Measurements from ENCODE around the gene PGC. TPM values are rescaled to one million over a fixed set of nuclear protein-coding genes. Genes with fewer than 3 reads are reported as not detected.

PGC gene
- total RNA-seq, 6 donors from 2014 or later: 241 to 4,380 (median 659) TPM

DNA sequence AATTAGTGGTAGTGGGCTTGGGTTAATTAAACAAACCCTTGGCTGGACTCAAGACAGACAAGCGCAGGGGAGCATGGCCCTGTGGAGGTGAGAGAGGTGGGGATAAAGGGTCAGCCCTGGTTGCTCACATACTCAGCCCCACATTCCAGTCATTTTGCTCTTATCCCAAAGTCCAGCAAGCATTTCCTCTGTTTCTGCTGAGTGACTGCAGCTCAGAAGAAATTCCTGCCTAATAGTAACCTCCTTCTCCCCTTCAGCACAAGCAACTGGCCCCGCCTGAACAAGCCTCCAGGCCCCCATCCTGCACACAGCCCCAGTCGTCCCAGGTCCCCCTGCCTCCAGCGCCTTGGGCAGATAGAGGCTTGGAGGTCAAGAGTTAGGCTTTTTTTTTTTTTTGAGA is 8.2 kb downstream of the PGC start:
- Histone ChIP-seq H3K4me1 (peaks cover 6 to 19% (median 14%) of the 10 kb centered on the region in 4 donors), H3K9me3 (no peaks in the 10 kb centered on the region), H3K36me3 (no peaks in the 10 kb centered on the region), H3K4me3 (no peak overlapping the region), H3K27me3 (no peaks in the 10 kb centered on the region), H3K27ac (no peak overlapping the region)
- WGBS, 2 donors: 87 to 94% methylated on average over 4 of the region's 4 CpGs
- TF ChIP-seq EP300 (IDR thresholded peaks at IDR 0.05): no peak
- TF ChIP-seq POLR2AphosphoS5 (IDR thresholded peaks at IDR 0.05): no peak
- TF ChIP-seq POLR2A (IDR thresholded peaks at IDR 0.05): no peak
- TF ChIP-seq, protein P1, sequence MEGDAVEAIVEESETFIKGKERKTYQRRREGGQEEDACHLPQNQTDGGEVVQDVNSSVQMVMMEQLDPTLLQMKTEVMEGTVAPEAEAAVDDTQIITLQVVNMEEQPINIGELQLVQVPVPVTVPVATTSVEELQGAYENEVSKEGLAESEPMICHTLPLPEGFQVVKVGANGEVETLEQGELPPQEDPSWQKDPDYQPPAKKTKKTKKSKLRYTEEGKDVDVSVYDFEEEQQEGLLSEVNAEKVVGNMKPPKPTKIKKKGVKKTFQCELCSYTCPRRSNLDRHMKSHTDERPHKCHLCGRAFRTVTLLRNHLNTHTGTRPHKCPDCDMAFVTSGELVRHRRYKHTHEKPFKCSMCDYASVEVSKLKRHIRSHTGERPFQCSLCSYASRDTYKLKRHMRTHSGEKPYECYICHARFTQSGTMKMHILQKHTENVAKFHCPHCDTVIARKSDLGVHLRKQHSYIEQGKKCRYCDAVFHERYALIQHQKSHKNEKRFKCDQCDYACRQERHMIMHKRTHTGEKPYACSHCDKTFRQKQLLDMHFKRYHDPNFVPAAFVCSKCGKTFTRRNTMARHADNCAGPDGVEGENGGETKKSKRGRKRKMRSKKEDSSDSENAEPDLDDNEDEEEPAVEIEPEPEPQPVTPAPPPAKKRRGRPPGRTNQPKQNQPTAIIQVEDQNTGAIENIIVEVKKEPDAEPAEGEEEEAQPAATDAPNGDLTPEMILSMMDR (IDR thresholded peaks at IDR 0.05): no peak
- DNase-seq: no peak
- ATAC-seq (ENCODE audit: low FRiP score in 2 of 2): no peak

DNA sequence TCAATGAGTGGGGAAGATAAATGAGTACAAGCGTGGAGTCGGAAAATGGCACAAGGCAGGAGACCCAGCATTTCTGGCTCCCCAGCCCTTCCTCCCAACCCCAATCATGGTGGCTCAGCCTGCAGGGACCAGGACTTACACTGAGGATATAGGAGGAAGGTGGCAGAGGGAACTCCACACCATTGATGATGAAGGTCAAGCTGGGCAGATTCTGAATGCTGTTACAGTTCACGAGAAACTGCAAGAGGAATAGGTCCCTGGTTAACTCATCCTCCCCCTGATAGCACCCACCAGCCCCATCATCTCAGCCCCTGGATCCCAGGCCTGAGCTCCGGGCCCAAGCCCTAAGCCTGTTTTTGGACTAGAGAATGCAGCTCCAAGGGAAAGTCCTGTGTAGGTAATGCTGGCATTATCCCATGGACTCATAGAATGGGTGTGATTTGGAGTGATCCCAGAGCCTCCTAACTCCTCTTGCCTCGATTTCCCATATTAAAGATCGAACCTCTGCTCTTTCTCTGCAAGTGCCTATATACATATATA is 9.5 kb downstream of the PGC start:
- Histone ChIP-seq H3K36me3 (no peaks in the 10 kb centered on the region), H3K27me3 (no peaks in the 10 kb centered on the region), H3K4me1 (peaks cover 19 to 33% (median 25%) of the 10 kb centered on the region in 4 donors), H3K4me3 (no peak overlapping the region), H3K9me3 (no peaks in the 10 kb centered on the region), H3K27ac (no peak overlapping the region)
- 93 to 94% methylated on average over 5 to 6 of the region's 6 CpGs for WGBS, 2 donors
- ATAC-seq (ENCODE audit: low FRiP score in 2 of 2) (no peak), DNase-seq (no peak)
- TF ChIP-seq EP300 (IDR thresholded peaks at IDR 0.05): no peak
- TF ChIP-seq, protein P1 (IDR thresholded peaks at IDR 0.05): no peak
- TF ChIP-seq POLR2A (IDR thresholded peaks at IDR 0.05): no peak
- no peak for TF ChIP-seq POLR2AphosphoS5 (IDR thresholded peaks at IDR 0.05)

DNA sequence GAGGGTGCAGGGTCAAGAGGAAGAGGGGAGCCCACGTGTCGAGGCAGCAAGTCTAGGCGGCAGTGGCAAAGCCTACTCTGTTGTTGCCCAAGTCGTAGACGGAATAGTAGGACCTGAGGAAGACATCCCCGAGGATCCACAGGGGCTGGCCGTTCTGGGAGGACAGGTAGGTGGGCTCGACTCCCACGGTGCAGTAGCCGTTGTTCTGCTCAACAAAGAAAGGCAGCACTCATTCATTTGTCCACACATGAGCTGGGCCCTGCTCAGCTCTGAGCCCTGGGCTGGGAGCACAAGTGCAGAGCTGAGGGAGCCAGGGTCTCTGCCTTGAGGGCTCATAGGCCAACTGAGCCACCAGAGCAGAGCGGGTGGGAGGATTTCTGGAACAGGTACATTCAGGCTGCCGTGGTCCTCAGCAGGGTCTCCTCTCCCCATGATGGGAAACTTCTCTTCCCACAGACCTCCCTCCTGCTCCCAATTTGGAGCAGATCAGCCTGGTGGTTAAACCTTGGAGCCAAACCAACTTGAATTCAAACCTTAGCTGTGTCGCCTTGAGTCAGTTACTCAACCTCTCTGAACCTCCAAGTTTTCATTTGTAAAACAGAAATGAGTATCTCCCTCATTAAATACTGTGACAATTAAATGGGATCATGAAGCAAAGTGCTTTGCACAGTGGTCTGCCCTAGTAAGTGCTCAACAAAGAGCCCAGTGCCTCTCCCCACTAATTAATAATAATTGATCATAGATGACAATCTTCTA is 10.2 kb downstream of the PGC start:
- H3K4me1 ChIP-seq: peaks cover 24 to 37% (median 29%) of the 10 kb centered on the region in 4 donors
- peak overlapping the region in 1 of 4 donors; percentile 98 for H3K4me3 ChIP-seq
- no peak for DNase-seq
- H3K27ac ChIP-seq: no peak overlapping the region
- TF ChIP-seq POLR2AphosphoS5 (IDR thresholded peaks at IDR 0.05) (no peak), POLR2A (IDR thresholded peaks at IDR 0.05) (no peak)
- TF ChIP-seq, protein P1 (IDR thresholded peaks at IDR 0.05): no peak
- no peaks in the 10 kb centered on the region for H3K36me3 ChIP-seq
- H3K9me3 ChIP-seq: no peaks in the 10 kb centered on the region
- 87 to 89% methylated on average over 11 to 13 of the region's 13 CpGs for WGBS, 2 donors
- no peaks in the 10 kb centered on the region for H3K27me3 ChIP-seq
- no peak for ATAC-seq (ENCODE audit: low FRiP score in 2 of 2)

DNA sequence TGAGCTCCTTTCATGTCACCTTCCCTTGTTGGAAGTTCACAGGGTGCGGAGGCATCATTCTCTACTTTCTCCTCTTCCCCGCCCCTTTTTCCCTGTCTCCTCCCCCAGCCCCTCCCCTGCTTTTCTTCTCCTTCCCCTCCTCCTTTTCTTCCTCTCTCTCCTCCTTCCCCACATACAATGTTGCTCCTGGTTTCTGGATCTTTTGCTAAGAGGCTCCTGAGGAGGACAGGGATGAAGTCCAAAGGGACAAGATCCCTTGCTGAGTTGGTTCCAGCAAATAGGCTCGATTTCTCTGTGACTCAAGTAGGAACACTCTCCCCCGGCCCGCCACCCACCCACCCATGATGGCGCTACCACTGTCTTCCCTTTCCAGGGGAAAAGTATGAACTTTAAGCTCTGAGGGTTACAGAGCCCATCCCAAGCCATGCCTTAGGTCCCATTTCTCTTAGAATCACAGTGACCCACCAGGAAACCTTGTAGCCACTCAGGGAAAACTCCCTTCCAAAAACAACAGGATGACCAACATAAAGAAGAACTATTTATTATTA is 10.9 kb downstream of the PGC start:
- WGBS, 2 donors: 67 to 76% methylated on average over 6 of the region's 6 CpGs
- no peaks in the 10 kb centered on the region for H3K27me3 ChIP-seq
- no peaks in the 10 kb centered on the region for H3K9me3 ChIP-seq
- no peak for DNase-seq
- H3K36me3 ChIP-seq: peaks cover 0 to 2% (median 0%) of the 10 kb centered on the region in 4 donors
- peak overlapping the region in 1 of 4 donors; percentile 99 for H3K27ac ChIP-seq
- peak overlapping the region in 3 of 4 donors; percentile 89 to 98 (median 97) for H3K4me3 ChIP-seq
- TF ChIP-seq EP300 (IDR thresholded peaks at IDR 0.05) (no peak), POLR2A (IDR thresholded peaks at IDR 0.05) (no peak), POLR2AphosphoS5 (IDR thresholded peaks at IDR 0.05) (no peak)
- TF ChIP-seq, protein P1 (IDR thresholded peaks at IDR 0.05): no peak
- H3K4me1 ChIP-seq: peaks cover 25 to 39% (median 27%) of the 10 kb centered on the region in 4 donors
- ATAC-seq (ENCODE audit: low FRiP score in 2 of 2): no peak
